ENCODE results near the gene TRPM3. TPM values are rescaled to one million over a fixed set of nuclear protein-coding genes. Genes with fewer than 3 reads are reported as not detected.

TRPM3 gene
- total RNA-seq, 6 donors from 2014 or later: 0.10 to 1.0 (median 0.17) TPM; not detected in 1

GRCh38 chr9:70761139-70761670, 360.2 kb downstream of the TRPM3 start:
- Histone ChIP-seq H3K27me3 (no peaks in the 10 kb centered on the region), H3K4me1 (no peaks in the 10 kb centered on the region), H3K36me3 (no peaks in the 10 kb centered on the region), H3K9me3 (no peaks in the 10 kb centered on the region), H3K4me3 (no peak overlapping the region), H3K27ac (no peak overlapping the region)
- DNase-seq (no peak), ATAC-seq (ENCODE audit: low FRiP score in 2 of 2) (no peak)
- WGBS, 2 donors: 42 to 47% methylated on average over 8 of the region's 8 CpGs
- TF ChIP-seq EP300 (IDR thresholded peaks at IDR 0.05) (no peak), POLR2AphosphoS5 (IDR thresholded peaks at IDR 0.05) (no peak), CTCF (IDR thresholded peaks at IDR 0.05) (no peak), POLR2A (IDR thresholded peaks at IDR 0.05) (no peak)

GRCh38 chr9:70760228-70760627, 361.2 kb downstream of the TRPM3 start:
- DNase-seq: peak in 1 of 2 donors; percentile 2
- WGBS, 2 donors: 80 to 87% methylated on average over 6 to 8 of the region's 8 CpGs

GRCh38 chr9:70753311-70753710, 368.1 kb downstream of the TRPM3 start:
- ATAC-seq (ENCODE audit: low FRiP score in 2 of 2) (no peak), DNase-seq (no peak)
- Histone ChIP-seq H3K36me3 (no peaks in the 10 kb centered on the region), H3K27ac (no peak overlapping the region), H3K4me1 (no peaks in the 10 kb centered on the region), H3K9me3 (no peaks in the 10 kb centered on the region), H3K27me3 (no peaks in the 10 kb centered on the region), H3K4me3 (no peak overlapping the region)
- no peak for TF ChIP-seq POLR2A (IDR thresholded peaks at IDR 0.05)
- TF ChIP-seq EP300 (IDR thresholded peaks at IDR 0.05): no peak
- no peak for TF ChIP-seq POLR2AphosphoS5 (IDR thresholded peaks at IDR 0.05)
- no peak for TF ChIP-seq CTCF (IDR thresholded peaks at IDR 0.05)
- 51 to 66% methylated on average over 4 of the region's 4 CpGs for WGBS, 2 donors

More at GRCh38 chr9:70760228-70760627, 361.2 kb downstream of the TRPM3 start:
- TF ChIP-seq POLR2A (IDR thresholded peaks at IDR 0.05) (no peak), CTCF (IDR thresholded peaks at IDR 0.05) (no peak), EP300 (IDR thresholded peaks at IDR 0.05) (no peak), POLR2AphosphoS5 (IDR thresholded peaks at IDR 0.05) (no peak)
- no peak for ATAC-seq (ENCODE audit: low FRiP score in 2 of 2)
- H3K27me3 ChIP-seq: no peaks in the 10 kb centered on the region
- H3K36me3 ChIP-seq: no peaks in the 10 kb centered on the region
- H3K4me1 ChIP-seq: no peaks in the 10 kb centered on the region
- no peak overlapping the region for H3K27ac ChIP-seq
- H3K9me3 ChIP-seq: no peaks in the 10 kb centered on the region
- no peak overlapping the region for H3K4me3 ChIP-seq

DNA sequence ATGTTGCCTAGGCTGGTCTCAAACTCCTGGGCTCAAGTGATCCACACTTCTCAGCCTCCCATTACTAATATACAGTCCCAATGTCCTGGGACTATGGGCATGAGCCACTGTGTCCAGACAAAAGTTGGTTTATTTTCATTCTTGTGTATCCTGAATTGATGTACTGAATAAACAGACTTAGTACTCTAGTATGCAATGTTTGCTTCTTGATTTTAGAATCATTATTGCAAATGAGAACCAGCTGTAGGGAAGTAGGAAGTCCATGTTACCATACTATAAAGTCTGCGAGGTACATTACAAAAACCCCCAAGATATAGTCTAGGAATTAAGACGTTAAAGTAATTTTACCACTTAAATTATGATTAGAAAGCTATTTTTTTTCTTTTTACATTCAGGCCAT, 372.4 kb downstream of the TRPM3 start:
- no peak for TF ChIP-seq POLR2A (IDR thresholded peaks at IDR 0.05)
- no peak for TF ChIP-seq EP300 (IDR thresholded peaks at IDR 0.05)
- no peak for TF ChIP-seq POLR2AphosphoS5 (IDR thresholded peaks at IDR 0.05)
- no peak for TF ChIP-seq CTCF (IDR thresholded peaks at IDR 0.05)
- WGBS, 2 donors: 87 to 90% methylated on average over 2 of the region's 2 CpGs
- ATAC-seq (ENCODE audit: low FRiP score in 2 of 2) (no peak), DNase-seq (no peak)
- H3K27me3 ChIP-seq: no peaks in the 10 kb centered on the region
- H3K9me3 ChIP-seq: no peaks in the 10 kb centered on the region
- H3K27ac ChIP-seq: no peak overlapping the region
- H3K4me1 ChIP-seq: no peaks in the 10 kb centered on the region
- no peak overlapping the region for H3K4me3 ChIP-seq
- no peaks in the 10 kb centered on the region for H3K36me3 ChIP-seq

DNA sequence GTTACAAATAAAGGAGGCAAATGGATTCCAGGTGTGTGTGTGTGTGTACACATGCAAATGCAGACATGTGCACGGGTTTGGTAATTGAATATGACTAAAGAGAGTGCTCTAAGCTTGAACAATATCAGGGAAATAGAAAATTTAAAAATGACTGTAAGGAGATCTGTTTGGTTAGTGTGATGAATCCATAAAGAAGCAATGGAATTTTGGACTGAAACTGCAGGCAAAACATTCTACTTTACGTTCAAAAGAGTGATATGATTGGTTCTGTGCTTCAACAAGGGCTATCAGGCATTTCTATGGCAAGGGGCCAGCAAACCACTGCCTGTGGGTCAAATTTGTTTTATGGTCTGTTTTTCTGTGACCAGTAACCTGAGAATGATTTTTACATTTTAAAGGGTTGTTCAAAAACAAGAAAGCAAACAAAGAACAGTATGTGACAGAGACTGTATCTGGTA, 374.1 kb downstream of the TRPM3 start:
- no peaks in the 10 kb centered on the region for H3K9me3 ChIP-seq
- H3K27me3 ChIP-seq: no peaks in the 10 kb centered on the region
- H3K27ac ChIP-seq: no peak overlapping the region
- H3K4me3 ChIP-seq: no peak overlapping the region
- DNase-seq (no peak), ATAC-seq (ENCODE audit: low FRiP score in 2 of 2) (no peak)
- H3K4me1 ChIP-seq: no peaks in the 10 kb centered on the region
- 38 to 40% methylated on average over 2 of the region's 2 CpGs for WGBS, 2 donors
- no peaks in the 10 kb centered on the region for H3K36me3 ChIP-seq
- TF ChIP-seq CTCF (IDR thresholded peaks at IDR 0.05) (no peak), POLR2A (IDR thresholded peaks at IDR 0.05) (no peak), EP300 (IDR thresholded peaks at IDR 0.05) (no peak), POLR2AphosphoS5 (IDR thresholded peaks at IDR 0.05) (no peak)
